Sigmoid colon (tissue), 4 donors: ENCODE data around the gene ANKRD33.

ENCODE experiments used
- POLR2AphosphoS5 ChIP-seq, 4 donors: sonication (generic); formaldehyde crosslinking; IDR thresholded peaks; one replicate each; pipeline ENCODE4 v1.6.1; 2017; ENCODE audit warnings: antibody characterized with exemption in 4 of 4
- TF ChIP-seq, protein P1 (sequence below), 4 experiments: fragments of 450-650 bp in 3 of 4; fragments of 200-600 bp in 1 of 4; IDR thresholded peaks; one replicate each; pipeline ENCODE4 v1.5.1; 2016 to 2019; ENCODE audit warnings: antibody characterized with exemption in 4 of 4, mild to moderate bottlenecking in 3 of 4, moderate library complexity in 2 of 4

DNA sequence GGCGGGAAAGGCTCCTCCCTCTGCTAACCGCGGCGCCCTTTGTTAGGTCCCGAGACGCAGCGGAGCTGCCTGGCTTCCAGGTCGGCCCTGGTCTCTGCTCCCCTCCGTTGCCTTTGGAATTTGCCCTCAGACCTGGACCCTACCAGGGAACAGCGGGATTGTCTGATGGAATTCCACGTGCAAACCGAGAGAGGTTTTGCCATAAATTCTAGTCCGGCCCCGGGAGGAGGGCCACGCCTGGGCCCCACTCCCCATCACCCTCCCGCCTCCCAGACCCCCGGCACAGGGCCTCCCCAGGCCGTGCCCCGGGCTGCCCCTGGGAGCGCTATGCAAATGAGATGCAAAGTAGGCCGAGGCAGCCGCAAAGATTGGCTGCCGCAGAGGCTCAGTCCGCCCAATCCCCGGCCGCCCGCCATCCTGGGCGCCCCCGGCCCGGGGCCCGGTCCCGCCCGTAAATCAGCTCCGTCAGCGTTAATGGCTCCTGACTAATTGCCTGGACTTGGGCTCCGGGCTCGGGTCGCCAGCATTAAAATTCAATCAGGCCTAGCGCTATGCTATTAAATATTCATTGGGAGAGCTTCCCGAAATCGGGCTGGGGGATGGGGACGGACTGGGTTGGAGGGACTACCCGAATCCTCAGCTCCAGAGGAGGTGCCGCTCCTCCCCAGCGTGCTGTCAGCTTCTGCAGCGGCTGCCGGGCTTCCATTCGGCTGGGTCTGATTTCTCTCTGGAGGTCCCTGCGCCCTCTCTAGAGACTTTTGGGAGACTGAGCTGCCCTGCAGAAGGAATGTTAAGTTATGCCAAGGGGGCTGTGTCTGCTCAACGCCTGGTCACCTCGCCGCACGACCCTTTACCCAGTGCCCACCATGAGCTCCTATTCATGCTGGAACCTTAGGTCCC, 23.7 kb upstream of the ANKRD33 start:
- TF ChIP-seq, protein P1, sequence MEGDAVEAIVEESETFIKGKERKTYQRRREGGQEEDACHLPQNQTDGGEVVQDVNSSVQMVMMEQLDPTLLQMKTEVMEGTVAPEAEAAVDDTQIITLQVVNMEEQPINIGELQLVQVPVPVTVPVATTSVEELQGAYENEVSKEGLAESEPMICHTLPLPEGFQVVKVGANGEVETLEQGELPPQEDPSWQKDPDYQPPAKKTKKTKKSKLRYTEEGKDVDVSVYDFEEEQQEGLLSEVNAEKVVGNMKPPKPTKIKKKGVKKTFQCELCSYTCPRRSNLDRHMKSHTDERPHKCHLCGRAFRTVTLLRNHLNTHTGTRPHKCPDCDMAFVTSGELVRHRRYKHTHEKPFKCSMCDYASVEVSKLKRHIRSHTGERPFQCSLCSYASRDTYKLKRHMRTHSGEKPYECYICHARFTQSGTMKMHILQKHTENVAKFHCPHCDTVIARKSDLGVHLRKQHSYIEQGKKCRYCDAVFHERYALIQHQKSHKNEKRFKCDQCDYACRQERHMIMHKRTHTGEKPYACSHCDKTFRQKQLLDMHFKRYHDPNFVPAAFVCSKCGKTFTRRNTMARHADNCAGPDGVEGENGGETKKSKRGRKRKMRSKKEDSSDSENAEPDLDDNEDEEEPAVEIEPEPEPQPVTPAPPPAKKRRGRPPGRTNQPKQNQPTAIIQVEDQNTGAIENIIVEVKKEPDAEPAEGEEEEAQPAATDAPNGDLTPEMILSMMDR (IDR thresholded peaks at IDR 0.05): no peak
- no peak for TF ChIP-seq POLR2AphosphoS5 (IDR thresholded peaks at IDR 0.05)
